ENCODE results near the gene WDR36. TPM values are rescaled to one million over a fixed set of nuclear protein-coding genes. Genes with fewer than 3 reads are reported as not detected.

The WDR36 gene
- total and polyA plus RNA-seq, 2 of the 8 experiments (the other 6 are each of a cell fraction or from before 2014, with no cell fraction given): 9.3 to 41.8 TPM

DNA sequence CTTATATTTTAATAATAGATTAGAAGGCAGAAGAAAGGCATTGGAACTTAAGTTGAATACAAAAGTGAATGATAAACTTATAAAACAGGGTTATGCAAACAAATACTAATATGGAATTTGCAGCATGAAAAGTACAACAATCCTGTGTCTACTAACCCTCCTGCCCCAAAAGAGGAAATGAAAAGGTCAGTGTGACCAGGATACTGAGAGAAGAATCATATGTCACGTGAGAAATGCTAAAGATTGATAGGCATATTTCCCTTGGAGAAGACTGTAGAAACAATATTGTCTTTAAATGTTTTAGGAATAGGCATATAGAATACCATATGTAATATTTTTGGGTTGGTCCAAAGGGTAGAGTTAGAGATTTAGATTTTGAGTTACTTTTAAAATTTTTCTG is 3.8 kb downstream of the WDR36 start (continued):
- TF ChIP-seq, protein P1, sequence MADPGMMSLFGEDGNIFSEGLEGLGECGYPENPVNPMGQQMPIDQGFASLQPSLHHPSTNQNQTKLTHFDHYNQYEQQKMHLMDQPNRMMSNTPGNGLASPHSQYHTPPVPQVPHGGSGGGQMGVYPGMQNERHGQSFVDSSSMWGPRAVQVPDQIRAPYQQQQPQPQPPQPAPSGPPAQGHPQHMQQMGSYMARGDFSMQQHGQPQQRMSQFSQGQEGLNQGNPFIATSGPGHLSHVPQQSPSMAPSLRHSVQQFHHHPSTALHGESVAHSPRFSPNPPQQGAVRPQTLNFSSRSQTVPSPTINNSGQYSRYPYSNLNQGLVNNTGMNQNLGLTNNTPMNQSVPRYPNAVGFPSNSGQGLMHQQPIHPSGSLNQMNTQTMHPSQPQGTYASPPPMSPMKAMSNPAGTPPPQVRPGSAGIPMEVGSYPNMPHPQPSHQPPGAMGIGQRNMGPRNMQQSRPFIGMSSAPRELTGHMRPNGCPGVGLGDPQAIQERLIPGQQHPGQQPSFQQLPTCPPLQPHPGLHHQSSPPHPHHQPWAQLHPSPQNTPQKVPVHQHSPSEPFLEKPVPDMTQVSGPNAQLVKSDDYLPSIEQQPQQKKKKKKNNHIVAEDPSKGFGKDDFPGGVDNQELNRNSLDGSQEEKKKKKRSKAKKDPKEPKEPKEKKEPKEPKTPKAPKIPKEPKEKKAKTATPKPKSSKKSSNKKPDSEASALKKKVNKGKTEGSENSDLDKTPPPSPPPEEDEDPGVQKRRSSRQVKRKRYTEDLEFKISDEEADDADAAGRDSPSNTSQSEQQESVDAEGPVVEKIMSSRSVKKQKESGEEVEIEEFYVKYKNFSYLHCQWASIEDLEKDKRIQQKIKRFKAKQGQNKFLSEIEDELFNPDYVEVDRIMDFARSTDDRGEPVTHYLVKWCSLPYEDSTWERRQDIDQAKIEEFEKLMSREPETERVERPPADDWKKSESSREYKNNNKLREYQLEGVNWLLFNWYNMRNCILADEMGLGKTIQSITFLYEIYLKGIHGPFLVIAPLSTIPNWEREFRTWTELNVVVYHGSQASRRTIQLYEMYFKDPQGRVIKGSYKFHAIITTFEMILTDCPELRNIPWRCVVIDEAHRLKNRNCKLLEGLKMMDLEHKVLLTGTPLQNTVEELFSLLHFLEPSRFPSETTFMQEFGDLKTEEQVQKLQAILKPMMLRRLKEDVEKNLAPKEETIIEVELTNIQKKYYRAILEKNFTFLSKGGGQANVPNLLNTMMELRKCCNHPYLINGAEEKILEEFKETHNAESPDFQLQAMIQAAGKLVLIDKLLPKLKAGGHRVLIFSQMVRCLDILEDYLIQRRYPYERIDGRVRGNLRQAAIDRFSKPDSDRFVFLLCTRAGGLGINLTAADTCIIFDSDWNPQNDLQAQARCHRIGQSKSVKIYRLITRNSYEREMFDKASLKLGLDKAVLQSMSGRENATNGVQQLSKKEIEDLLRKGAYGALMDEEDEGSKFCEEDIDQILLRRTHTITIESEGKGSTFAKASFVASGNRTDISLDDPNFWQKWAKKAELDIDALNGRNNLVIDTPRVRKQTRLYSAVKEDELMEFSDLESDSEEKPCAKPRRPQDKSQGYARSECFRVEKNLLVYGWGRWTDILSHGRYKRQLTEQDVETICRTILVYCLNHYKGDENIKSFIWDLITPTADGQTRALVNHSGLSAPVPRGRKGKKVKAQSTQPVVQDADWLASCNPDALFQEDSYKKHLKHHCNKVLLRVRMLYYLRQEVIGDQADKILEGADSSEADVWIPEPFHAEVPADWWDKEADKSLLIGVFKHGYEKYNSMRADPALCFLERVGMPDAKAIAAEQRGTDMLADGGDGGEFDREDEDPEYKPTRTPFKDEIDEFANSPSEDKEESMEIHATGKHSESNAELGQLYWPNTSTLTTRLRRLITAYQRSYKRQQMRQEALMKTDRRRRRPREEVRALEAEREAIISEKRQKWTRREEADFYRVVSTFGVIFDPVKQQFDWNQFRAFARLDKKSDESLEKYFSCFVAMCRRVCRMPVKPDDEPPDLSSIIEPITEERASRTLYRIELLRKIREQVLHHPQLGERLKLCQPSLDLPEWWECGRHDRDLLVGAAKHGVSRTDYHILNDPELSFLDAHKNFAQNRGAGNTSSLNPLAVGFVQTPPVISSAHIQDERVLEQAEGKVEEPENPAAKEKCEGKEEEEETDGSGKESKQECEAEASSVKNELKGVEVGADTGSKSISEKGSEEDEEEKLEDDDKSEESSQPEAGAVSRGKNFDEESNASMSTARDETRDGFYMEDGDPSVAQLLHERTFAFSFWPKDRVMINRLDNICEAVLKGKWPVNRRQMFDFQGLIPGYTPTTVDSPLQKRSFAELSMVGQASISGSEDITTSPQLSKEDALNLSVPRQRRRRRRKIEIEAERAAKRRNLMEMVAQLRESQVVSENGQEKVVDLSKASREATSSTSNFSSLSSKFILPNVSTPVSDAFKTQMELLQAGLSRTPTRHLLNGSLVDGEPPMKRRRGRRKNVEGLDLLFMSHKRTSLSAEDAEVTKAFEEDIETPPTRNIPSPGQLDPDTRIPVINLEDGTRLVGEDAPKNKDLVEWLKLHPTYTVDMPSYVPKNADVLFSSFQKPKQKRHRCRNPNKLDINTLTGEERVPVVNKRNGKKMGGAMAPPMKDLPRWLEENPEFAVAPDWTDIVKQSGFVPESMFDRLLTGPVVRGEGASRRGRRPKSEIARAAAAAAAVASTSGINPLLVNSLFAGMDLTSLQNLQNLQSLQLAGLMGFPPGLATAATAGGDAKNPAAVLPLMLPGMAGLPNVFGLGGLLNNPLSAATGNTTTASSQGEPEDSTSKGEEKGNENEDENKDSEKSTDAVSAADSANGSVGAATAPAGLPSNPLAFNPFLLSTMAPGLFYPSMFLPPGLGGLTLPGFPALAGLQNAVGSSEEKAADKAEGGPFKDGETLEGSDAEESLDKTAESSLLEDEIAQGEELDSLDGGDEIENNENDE (IDR thresholded peaks at IDR 0.05; ENCODE audit: insufficient replicate concordance, low read length): no peak
- no peak for TF ChIP-seq JUND (IDR thresholded peaks at IDR 0.05; ENCODE audit: low read length)
- TF ChIP-seq SAP30 (IDR thresholded peaks at IDR 0.05; ENCODE audit: insufficient read depth, insufficient replicate concordance, low read length): no peak
- TF ChIP-seq KDM1A (IDR thresholded peaks at IDR 0.05; ENCODE audit: borderline replicate concordance, low read length): no peak
- no peak for TF ChIP-seq POU5F1 (IDR thresholded peaks at IDR 0.05; ENCODE audit: low read depth, low read length)
- TF ChIP-seq KDM4A (IDR thresholded peaks at IDR 0.05; ENCODE audit: low read depth, low read length, severe bottlenecking): no peak
- TF ChIP-seq SP2 (IDR thresholded peaks at IDR 0.05; ENCODE audit: low read length): no peak
- no peak for TF ChIP-seq YY1 (IDR thresholded peaks at IDR 0.05; ENCODE audit: low read depth, low read length)
